Measurements from ENCODE around the gene HOMEZ.

DNA sequence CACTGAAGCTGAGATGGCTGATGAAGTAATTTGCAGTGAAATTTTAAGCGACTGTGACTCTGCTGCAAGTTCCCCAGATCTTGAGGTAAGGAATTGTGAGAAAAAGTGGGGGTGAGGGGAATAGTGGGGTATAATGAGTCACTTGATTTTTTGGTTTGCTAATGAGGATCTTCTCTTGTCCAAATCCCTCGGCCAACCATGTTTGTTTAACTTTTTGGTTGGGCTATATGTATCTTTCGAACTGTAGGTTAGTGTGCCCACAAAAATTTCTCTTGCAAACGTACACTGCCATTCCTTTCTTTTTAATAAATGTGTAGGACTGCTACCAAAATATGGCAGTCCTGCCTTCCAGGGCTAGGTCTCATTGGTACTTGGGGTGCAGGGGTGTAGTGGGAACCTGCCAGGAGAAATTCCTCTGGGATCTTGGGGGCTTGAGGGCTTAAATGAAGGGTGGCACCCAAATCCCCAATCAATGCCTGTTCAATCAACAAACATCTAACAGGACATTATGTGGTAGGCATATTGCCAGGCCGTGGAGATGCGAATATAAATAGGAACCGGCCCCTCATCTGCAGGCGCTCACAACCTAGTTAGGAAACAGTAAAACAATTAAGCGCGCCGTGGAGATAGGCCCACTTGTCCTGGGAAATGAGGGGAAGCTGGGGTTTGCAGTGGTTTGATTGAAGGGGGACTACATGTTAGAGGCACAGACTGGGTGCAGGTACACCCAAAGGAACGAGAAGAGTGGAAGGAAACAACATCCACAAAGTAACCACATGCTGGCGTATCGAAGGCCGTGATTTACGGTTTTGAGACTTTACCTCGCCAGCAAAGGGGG is 34.0 kb upstream of the HOMEZ start:
- TF ChIP-seq EZH2 (IDR thresholded peaks at IDR 0.05; ENCODE audit: low read depth, unreplicated experiment), result no peak
- TF ChIP-seq, protein P1, sequence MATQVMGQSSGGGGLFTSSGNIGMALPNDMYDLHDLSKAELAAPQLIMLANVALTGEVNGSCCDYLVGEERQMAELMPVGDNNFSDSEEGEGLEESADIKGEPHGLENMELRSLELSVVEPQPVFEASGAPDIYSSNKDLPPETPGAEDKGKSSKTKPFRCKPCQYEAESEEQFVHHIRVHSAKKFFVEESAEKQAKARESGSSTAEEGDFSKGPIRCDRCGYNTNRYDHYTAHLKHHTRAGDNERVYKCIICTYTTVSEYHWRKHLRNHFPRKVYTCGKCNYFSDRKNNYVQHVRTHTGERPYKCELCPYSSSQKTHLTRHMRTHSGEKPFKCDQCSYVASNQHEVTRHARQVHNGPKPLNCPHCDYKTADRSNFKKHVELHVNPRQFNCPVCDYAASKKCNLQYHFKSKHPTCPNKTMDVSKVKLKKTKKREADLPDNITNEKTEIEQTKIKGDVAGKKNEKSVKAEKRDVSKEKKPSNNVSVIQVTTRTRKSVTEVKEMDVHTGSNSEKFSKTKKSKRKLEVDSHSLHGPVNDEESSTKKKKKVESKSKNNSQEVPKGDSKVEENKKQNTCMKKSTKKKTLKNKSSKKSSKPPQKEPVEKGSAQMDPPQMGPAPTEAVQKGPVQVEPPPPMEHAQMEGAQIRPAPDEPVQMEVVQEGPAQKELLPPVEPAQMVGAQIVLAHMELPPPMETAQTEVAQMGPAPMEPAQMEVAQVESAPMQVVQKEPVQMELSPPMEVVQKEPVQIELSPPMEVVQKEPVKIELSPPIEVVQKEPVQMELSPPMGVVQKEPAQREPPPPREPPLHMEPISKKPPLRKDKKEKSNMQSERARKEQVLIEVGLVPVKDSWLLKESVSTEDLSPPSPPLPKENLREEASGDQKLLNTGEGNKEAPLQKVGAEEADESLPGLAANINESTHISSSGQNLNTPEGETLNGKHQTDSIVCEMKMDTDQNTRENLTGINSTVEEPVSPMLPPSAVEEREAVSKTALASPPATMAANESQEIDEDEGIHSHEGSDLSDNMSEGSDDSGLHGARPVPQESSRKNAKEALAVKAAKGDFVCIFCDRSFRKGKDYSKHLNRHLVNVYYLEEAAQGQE (IDR thresholded peaks at IDR 0.05; ENCODE audit: unreplicated experiment), result no peak
- TF ChIP-seq CTCF (conservative IDR thresholded peaks at IDR 0.05; ENCODE audit: low read depth in 2 of 2), result no peak
